Tracheal epithelial cell (primary cell): Measurements from ENCODE around the gene ATXN1L. TPM values are rescaled to one million over a fixed set of nuclear protein-coding genes. Genes with fewer than 3 reads are reported as not detected.

Experiments
- total RNA-seq: library from RNA; depleted of rRNA; stranded (reverse); fragments of >200 nt; gene quantifications from 2 replicates; pipeline ENCODE4 v1.2.1, GENCODE V29; 2014

ATXN1L gene, protein sequence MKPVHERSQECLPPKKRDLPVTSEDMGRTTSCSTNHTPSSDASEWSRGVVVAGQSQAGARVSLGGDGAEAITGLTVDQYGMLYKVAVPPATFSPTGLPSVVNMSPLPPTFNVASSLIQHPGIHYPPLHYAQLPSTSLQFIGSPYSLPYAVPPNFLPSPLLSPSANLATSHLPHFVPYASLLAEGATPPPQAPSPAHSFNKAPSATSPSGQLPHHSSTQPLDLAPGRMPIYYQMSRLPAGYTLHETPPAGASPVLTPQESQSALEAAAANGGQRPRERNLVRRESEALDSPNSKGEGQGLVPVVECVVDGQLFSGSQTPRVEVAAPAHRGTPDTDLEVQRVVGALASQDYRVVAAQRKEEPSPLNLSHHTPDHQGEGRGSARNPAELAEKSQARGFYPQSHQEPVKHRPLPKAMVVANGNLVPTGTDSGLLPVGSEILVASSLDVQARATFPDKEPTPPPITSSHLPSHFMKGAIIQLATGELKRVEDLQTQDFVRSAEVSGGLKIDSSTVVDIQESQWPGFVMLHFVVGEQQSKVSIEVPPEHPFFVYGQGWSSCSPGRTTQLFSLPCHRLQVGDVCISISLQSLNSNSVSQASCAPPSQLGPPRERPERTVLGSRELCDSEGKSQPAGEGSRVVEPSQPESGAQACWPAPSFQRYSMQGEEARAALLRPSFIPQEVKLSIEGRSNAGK
- total RNA-seq, result 8.1 and 11.6 TPM in 2 replicates

DNA sequence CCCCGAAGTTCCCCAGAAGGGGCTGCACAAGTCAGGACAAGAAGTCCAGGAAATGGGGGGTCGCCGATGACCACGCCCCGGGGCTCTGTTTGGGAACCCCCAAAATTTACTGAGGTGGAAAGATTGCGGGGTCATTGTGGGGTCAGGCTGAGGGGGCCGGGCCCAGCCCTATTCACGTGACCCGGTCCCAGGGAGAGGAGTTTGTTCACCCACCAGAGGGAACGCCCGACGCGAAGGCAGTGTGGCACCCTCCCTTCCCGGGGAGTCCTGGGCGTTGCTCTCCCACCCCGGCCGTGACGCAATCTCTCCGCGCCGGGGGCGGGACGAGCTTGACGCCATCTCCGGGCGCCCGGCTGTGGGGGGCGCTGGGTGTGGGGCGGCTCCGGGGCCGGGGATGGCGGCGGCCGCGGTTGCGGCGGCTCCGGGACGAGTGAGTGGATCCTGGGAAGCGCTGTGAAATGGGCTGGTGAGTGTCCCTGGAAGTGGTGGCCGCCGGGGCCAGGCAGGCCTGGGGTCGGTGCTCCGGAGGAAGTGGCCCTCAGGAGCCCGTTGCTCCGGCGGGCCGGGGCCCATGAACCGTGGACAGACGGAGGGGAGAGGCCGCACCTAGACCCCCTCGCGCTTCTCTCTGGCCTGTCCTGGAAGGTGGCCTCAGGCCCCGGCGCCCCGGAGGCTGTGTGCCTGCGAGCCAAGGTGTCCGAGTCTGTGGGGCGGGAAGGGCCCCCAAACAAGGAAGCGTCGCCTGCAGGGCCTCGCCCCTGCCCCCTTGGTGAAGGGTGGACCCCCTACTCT, at the start of gene ATXN1L:
Gene ATXN1L (plus strand): TSS at position 338 of the 792 bp plus-strand sequence. CDS start 3,765 bp downstream, outside the sequence.

GRCh38 chr16:71808593-71809459, 37.0 kb upstream of the ATXN1L start, which contains the start of gene AP1G1:
AP1G1 (minus strand) TSS chr16:71808834; CDS start chr16:71789479, 19,355 bp downstream.

DNA sequence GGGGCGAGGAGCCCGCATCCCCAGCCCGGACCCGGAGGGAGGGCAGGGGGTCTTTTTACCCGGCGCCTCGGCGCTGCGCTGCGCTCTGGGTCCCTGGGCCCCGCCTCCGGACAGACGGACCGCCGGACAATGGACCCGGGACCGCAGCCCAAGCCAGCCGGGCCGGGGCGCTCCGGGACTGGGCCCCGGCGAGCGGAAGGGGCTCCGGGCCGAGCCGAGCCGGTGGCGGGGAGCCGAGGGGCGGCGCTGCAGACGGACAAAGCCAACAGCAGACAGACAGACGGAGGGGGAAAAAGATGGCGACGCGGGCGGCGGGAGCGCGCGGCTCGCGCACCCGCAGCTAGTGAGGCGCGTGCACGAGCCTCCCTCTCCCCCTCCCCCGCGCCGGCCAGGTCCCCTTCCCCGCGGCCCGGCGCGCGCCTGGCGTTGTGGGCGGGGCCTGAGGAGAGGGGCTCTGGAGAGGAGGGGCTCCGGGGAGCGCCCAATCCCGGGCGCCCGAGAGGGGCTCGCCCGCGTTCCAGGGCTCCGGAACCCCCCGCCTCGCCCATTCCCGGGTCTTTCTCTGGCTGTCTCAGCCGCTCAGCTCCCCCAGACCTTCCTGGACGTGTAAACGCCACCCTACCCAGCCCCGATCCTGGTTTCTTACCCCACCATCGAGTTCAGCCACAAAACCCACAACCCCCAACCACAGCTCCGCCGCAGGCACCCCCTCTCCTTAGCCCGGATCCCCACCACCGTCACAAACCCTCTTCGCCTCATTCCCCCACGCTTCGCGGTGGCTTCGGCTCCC, 38.3 kb downstream of the ATXN1L start, which contains the start of gene ZNF821:
Gene ZNF821 (minus strand): TSS at position 334 of the 790 bp plus-strand sequence. CDS start 4,236 bp downstream, outside the sequence.

GRCh38 chr16:71894921-71895678, 49.3 kb downstream of the ATXN1L start, which contains the start of gene IST1:
IST1 (plus strand) TSS chr16:71895531; CDS start chr16:71915641, 20,110 bp downstream.

Other genes starting within 250 kb of the ATXN1L start
- gene MARVELD3, start 219.8 kb upstream of the ATXN1L start, total RNA-seq, result 11.7 and 29.2 TPM in 2 replicates
- gene PHLPP2, start 121.3 kb upstream of the ATXN1L start, total RNA-seq, result 2.3 and 4.6 TPM in 2 replicates
- gene AP1G1, start 37.1 kb upstream of the ATXN1L start, total RNA-seq, result 31.1 and 51.1 TPM in 2 replicates
- gene ZNF821, start 38.2 kb downstream of the ATXN1L start, total RNA-seq, result 5.5 TPM in 2 replicates
- gene IST1, start 49.6 kb downstream of the ATXN1L start, total RNA-seq, result 168 and 175 TPM in 2 replicates
- gene PKD1L3, start 154.4 kb downstream of the ATXN1L start, total RNA-seq, result not detected in 2 replicates
- gene DHODH, start 162.8 kb downstream of the ATXN1L start, total RNA-seq, result 5.1 and 8.3 TPM in 2 replicates
- not detected in 2 replicates for gene HP, start 208.5 kb downstream of the ATXN1L start, total RNA-seq
- not detected in 2 replicates for gene HPR, start 217.2 kb downstream of the ATXN1L start, total RNA-seq
- gene TXNL4B, start 247.6 kb downstream of the ATXN1L start, total RNA-seq, result 3.6 TPM in 2 replicates
- 38.6 and 83.9 TPM in 2 replicates for gene DHX38, start 247.9 kb downstream of the ATXN1L start, total RNA-seq